Breast epithelium (tissue), 4 donors: ENCODE results near the gene CCDC43. TPM values are rescaled to one million over a fixed set of nuclear protein-coding genes. Genes with fewer than 3 reads are reported as not detected.

Source experiments
- DNase-seq, 2 donors: peaks; one replicate each; pipeline ENCODE4 v3.0.0-alpha.2; 2019; ENCODE audit warnings: low spot score in 2 of 2
- H3K27ac ChIP-seq, 2 donors: fragments of 200-600 bp; sonication (generic) in 1 of 2; one replicate each; pipeline ENCODE4 v1.5.1; 2016 to 2019; ENCODE audit warnings: mild to moderate bottlenecking in 1 of 2
- H3K27me3 ChIP-seq, 2 donors: fragments of 200-600 bp; sonication (generic) in 1 of 2; one replicate each; pipeline versions ENCODE4 v1.5.1 to v1.6.0; 2017 to 2019; ENCODE audit warnings: control low read depth in 1 of 2, mild to moderate bottlenecking in 1 of 2
- H3K36me3 ChIP-seq: fragments of 200-600 bp; one replicate; pipeline ENCODE4 v1.5.1; 2019
- H3K4me1 ChIP-seq, 2 donors: fragments of 200-600 bp; sonication (generic); one replicate each; pipeline ENCODE4 v1.5.1; 2016 to 2019; ENCODE audit warnings: control low read depth in 1 of 2
- H3K4me3 ChIP-seq, 3 donors: fragments of 200-600 bp; sonication (generic); 1 replicate in 2 of 3; 2 replicates in 1 of 3; pipeline ENCODE4 v1.5.1; 2016 to 2019; ENCODE audit warnings: mild to moderate bottlenecking in 3 of 3, moderate library complexity in 2 of 3
- H3K9me3 ChIP-seq, 2 donors: fragments of 200-600 bp; sonication (generic) in 1 of 2; one replicate each; pipeline ENCODE4 v1.5.1; 2016 to 2019; ENCODE audit warnings: control low read depth in 1 of 2
- CTCF ChIP-seq, 3 donors: fragments of 450-650 bp; IDR thresholded peaks; one replicate each; pipeline ENCODE4 v1.5.1; 2016 to 2017; ENCODE audit warnings: antibody characterized with exemption in 3 of 3, mild to moderate bottlenecking in 3 of 3, moderate library complexity in 3 of 3
- POLR2A ChIP-seq: fragments of 450-650 bp; IDR thresholded peaks from one replicate; pipeline ENCODE4 v1.6.1; 2016; ENCODE audit warnings: antibody characterized with exemption, mild to moderate bottlenecking, moderate library complexity
- POLR2AphosphoS5 ChIP-seq, 3 donors: sonication (generic); formaldehyde crosslinking; IDR thresholded peaks; one replicate each; pipeline ENCODE4 v1.6.1; 2017; ENCODE audit warnings: antibody characterized with exemption in 3 of 3
- intact Hi-C: fragments of 100-400 bp; cut with DNase I; formaldehyde crosslinking; loops from one replicate; pipeline ENCODE4 v1.15.1; 2023; ENCODE audit warnings: low total_unique reads
- total RNA-seq, 3 donors: library from RNA; depleted of rRNA; stranded (reverse); fragments of >200 nt; gene quantifications; one replicate each; pipeline ENCODE4 v1.1.0, GENCODE V29; 2016

The CCDC43 gene
- total RNA-seq, 3 donors from 2014 or later, result 16.6 to 22.8 (median 16.7) TPM

- intact Hi-C loops, result no loop called here
- no peak for DNase-seq
- TF ChIP-seq POLR2AphosphoS5 (IDR thresholded peaks at IDR 0.05) (no peak), POLR2A (no peak), CTCF (IDR thresholded peaks at IDR 0.05) (no peak)
- no peak overlapping the region for H3K27ac ChIP-seq
- H3K27me3 ChIP-seq, result peaks cover 6 to 35% of the 10 kb centered on the region in 2 donors
- H3K4me1 ChIP-seq, result peaks cover 0 to 2% of the 10 kb centered on the region in 2 donors
- no peaks in the 10 kb centered on the region for H3K36me3 ChIP-seq
- H3K9me3 ChIP-seq, result no peaks in the 10 kb centered on the region
- no peak overlapping the region for H3K4me3 ChIP-seq
Measured at GRCh38 chr17:44653954-44654353, 35.6 kb downstream of the CCDC43 start.

GRCh38 chr17:44653384-44653783, 36.2 kb downstream of the CCDC43 start:
- Histone ChIP-seq H3K27ac (no peak overlapping the region), H3K27me3 (peaks cover 6 to 35% of the 10 kb centered on the region in 2 donors), H3K4me1 (peaks cover 0 to 2% of the 10 kb centered on the region in 2 donors), H3K9me3 (no peaks in the 10 kb centered on the region), H3K36me3 (no peaks in the 10 kb centered on the region), H3K4me3 (no peak overlapping the region)
- no peak for TF ChIP-seq POLR2A
- no peak for TF ChIP-seq POLR2AphosphoS5 (IDR thresholded peaks at IDR 0.05)
- no peak for TF ChIP-seq CTCF (IDR thresholded peaks at IDR 0.05)
- intact Hi-C loops, result no loop called here
- DNase-seq, result no peak

GRCh38 chr17:44652727-44653126, 36.8 kb downstream of the CCDC43 start:
- TF ChIP-seq POLR2AphosphoS5 (IDR thresholded peaks at IDR 0.05) (no peak), POLR2A (no peak), CTCF (IDR thresholded peaks at IDR 0.05) (no peak)
- intact Hi-C loops, result no loop called here
- H3K27me3 ChIP-seq, result peaks cover 6 to 33% of the 10 kb centered on the region in 2 donors

GRCh38 chr17:44651228-44651627, 38.3 kb downstream of the CCDC43 start:
- H3K4me3 ChIP-seq, result no peak overlapping the region
- no peaks in the 10 kb centered on the region for H3K4me1 ChIP-seq
- H3K36me3 ChIP-seq, result no peaks in the 10 kb centered on the region
- no peaks in the 10 kb centered on the region for H3K9me3 ChIP-seq
- H3K27ac ChIP-seq, result no peak overlapping the region
- intact Hi-C loops, result no loop called here
- DNase-seq, result no peak
- peaks cover under 1 to 18% of the 10 kb centered on the region in 2 donors for H3K27me3 ChIP-seq
- no peak for TF ChIP-seq POLR2AphosphoS5 (IDR thresholded peaks at IDR 0.05)
- no peak for TF ChIP-seq POLR2A
- TF ChIP-seq CTCF (IDR thresholded peaks at IDR 0.05), result no peak

More at GRCh38 chr17:44652727-44653126, 36.8 kb downstream of the CCDC43 start:
- no peak for DNase-seq
- Histone ChIP-seq H3K4me3 (no peak overlapping the region), H3K9me3 (no peaks in the 10 kb centered on the region), H3K27ac (no peak overlapping the region), H3K4me1 (peaks cover 0 to 2% of the 10 kb centered on the region in 2 donors), H3K36me3 (no peaks in the 10 kb centered on the region)

GRCh38 chr17:44648963-44649362, 40.6 kb downstream of the CCDC43 start:
- no peak for DNase-seq
- Histone ChIP-seq H3K36me3 (no peaks in the 10 kb centered on the region), H3K4me1 (no peaks in the 10 kb centered on the region), H3K4me3 (no peak overlapping the region), H3K27me3 (peaks cover 0 to 5% of the 10 kb centered on the region in 2 donors), H3K27ac (no peak overlapping the region), H3K9me3 (no peaks in the 10 kb centered on the region)
- intact Hi-C loops, result no loop called here
- no peak for TF ChIP-seq CTCF (IDR thresholded peaks at IDR 0.05)
- no peak for TF ChIP-seq POLR2AphosphoS5 (IDR thresholded peaks at IDR 0.05)
- TF ChIP-seq POLR2A, result no peak
